Stimulated activated CD4-positive, alpha-beta T cell treated with anti-CD3 and anti-CD28 coated beads, Interleukin-4, amount 100 ng/mL, for 24 hours (primary cell): ENCODE data around the gene TMSB4X.
"Not testable (repeated sequence)": the region's sequence is repeated elsewhere in the genome, so short reads cannot be mapped to it uniquely, and the experiment has no call there.

Source experiments
- DNase-seq: peaks from one replicate; pipeline ENCODE4 v3.0.0-alpha.2; 2020

Gene TMSB4X

GRCh38 chrX:12997906-12998687, 23.2 kb downstream of the TMSB4X start:
- DNase-seq: no peak

GRCh38 chrX:12999422-12999821, 24.5 kb downstream of the TMSB4X start:
- DNase-seq: peak; percentile 66

DNA sequence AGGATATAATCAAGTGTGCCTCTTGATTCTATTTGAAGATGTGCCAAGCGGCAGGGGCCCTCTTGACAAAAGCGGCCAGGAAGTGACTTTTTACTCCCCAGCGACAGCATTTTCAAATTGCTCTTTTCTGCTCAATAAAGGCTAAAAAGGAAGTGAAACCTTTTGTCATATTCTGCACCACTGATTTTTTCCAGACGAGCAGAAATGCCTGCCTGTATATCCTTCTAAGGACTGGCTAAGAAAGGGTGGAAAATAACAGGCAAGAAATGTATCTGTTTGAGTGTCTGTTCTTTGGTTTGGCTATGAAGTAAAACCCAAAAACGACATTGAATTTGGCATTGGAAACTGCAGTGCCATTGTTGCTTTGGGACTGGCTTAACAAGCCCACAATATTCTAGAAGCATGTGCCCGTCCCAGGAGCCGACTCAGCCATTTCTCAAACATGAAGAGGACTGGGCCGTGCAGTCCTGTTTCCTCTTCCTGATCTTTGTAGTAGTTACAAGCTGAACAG, 25.4 kb downstream of the TMSB4X start:
- DNase-seq: no peak

DNA sequence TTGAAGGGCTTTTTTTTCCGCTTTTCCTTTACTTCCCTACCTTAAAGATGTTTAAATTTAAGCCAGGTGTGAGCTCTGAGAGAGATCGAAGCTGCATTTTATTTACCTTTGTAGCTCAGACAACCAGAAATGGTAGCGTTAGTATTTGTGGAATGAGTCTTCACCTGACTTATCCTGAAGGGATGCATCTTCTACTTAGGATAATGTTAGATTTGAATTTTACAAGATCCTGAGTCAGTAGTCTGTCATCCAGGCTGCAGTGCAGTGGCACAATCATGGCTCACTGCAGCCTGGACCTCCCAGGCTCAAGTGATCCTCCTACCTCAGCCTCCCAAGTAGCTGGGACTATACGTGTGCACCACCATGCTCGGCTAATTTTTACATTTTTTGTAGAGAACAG, 26.2 kb downstream of the TMSB4X start:
- DNase-seq: no peak

GRCh38 chrX:13001961-13002671, 27.2 kb downstream of the TMSB4X start:
- DNase-seq: peak; percentile 39

DNA sequence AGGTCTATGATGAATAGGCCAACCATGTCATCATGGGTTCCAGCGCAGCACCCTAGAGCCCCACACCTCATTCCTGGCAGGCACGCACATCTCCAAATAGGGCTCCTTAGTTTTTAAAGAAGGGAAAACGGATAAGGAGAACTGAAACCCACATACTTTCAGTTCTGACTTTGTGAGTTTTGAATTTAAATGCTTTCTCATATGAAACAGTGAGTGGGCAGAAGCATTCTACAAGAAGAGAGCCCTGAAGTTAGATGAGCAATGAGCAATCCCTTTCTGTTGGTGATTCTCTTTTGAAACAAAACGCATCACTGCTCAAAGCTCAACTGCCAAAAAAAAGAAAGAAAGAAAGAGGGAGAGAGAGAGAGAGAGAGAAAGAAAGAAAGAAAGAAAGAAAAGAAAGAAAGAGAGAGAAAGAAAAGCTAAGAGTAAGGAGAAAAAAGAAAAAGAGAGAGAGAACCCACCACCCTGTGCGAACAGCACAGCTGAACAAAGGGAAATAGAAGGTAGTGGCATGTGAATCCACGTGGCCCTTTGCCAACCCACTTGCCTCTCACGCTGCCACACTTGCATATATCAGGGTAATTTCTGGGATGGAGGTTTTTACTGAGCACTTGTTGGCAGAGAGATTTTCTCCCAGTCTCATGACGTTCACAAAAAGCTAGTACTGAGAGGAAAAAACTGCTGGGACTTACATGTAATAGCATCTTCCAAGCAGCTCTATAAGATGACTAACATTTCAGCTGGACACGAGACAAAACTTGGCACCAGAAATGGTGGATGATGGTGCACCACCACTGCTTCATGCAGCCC, 31.0 kb downstream of the TMSB4X start:
- peak; percentile 22 for DNase-seq

- no peak for DNase-seq
These were observed 32.7 kb downstream of the TMSB4X start for GRCh38 chrX:13007519-13008188.

GRCh38 chrX:13008189-13008533, 33.3 kb downstream of the TMSB4X start:
- no peak for DNase-seq

DNA sequence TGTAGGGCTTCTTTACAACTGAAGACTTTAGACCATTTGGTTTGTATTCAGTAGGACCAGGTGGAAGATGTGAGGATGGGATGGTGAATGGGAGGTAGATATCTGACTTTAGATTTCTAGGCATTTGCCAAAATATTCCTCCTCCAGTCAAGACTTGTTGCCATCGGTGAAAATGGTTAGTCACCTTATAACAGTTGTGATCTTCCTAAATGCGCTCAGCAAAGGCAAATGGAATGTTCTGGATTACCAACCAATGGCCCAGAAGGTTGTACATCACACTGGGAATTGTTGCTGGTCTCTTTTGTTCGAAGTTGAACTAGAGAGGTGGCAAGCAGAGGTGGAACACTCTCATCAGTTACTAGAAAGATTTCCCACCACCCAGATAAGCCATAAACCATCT, 33.9 kb downstream of the TMSB4X start:
- DNase-seq: no peak

- DNase-seq: no peak
These were observed 34.4 kb downstream of the TMSB4X start for GRCh38 chrX:13009273-13009672.

DNA sequence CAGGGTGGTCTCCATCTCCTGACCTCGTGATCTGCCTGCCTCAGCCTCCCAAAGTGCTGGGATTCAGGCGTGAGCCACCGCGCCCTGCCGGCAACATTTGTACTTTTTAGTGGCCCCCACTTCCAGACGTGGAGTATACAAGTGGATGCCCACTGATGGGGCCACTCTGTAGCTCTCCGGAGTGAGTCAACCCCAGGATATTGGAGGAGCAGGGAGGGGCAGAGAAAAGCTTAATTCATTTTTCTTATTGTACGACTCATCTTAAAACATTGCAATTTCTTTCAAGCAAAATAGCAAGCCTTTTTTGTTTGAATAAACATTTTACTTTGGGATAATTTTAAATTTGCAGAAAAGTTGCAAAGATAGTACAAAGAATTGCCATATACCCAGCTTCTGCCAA, 34.9 kb downstream of the TMSB4X start:
- DNase-seq: no peak

- no peak for DNase-seq
These were observed 35.6 kb downstream of the TMSB4X start for GRCh38 chrX:13010546-13010945.

DNA sequence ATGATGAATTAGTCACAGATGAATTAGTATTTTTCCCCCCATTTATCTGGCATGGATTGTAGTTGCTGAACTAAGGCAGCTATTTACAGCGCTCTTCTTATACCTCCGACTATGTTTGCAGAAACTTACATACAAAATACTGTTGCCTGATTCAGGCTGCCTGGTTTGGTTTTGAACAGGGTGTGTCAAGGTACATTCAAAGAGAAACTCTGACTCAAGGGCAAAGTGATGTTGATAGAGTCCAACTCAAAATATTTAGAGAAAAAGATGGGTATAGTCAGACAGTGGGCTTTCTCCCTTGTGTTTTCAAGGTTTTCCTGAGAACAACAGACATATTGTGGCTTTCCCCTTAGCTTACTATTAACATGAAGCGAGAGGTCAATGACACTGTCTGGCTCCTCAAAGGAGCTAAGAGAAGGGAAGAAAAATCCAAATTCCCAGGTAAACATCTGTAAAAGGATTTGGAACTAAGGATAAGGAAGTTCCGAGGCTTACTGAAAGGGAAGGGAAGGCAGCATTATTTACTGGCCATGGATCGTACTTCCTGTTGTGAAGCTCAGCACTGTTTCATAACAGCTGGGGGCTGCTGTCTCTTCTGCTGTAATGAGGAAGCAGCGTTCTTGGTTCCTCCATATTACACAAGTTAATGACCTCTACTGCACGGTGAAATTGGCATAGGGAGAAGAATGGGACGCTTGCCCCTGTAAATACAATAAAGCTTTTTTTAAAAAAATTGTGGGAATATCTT, 38.6 kb downstream of the TMSB4X start:
- DNase-seq: peak; percentile 34

DNA sequence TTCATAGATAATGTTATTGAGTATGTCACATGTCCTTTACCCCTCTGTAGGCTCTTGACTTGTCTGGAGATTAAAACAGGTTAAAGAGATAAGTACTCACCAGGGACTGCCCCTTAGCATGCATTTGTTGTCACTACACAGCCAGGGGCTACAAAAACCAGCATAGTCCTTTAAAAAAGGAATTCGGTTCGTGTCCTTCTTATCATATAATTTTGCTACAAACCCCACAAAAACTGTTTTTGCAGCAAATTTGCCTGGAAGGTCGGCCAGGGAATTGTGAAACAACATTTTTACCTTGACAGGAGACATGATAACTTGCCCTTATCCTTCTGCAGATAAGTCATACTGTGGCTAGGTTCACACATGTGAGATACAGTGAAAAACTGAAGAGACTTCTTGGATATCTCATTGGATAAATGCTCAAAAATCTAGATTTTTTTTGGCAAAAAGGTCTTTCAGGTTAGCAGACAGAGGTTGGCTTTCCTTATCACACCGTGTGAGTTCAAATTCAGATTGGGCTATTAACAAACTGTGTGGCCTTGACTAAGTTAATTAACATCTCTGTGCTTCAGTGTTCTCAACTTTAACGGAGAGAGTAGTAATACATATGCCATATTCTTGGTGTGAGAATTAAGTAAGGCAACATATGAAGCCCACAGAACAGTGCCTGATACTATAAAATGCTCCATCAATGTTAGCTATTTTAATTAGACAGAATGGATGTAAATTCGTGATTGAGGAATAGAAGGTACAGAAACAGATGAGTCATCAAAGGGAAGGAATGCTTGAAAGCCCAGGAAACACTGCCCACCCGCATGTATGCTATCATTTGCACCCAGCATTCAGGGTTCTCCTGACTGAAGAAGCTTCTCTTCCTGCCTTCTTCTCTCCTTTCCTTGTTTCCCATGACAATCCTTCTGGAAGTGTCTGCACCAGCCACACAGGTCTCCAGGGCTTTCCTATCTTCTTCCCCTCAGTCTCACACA, 39.5 kb downstream of the TMSB4X start:
- no peak for DNase-seq

GRCh38 chrX:13015536-13016236, 40.8 kb downstream of the TMSB4X start:
- no peak for DNase-seq

GRCh38 chrX:13016731-13017130, 41.8 kb downstream of the TMSB4X start:
- DNase-seq: not testable (repeated sequence)

- DNase-seq: no peak
These were observed 48.0 kb downstream of the TMSB4X start for GRCh38 chrX:13022926-13023325.

- DNase-seq: no peak
These were observed 48.7 kb downstream of the TMSB4X start for GRCh38 chrX:13023567-13023966.

DNA sequence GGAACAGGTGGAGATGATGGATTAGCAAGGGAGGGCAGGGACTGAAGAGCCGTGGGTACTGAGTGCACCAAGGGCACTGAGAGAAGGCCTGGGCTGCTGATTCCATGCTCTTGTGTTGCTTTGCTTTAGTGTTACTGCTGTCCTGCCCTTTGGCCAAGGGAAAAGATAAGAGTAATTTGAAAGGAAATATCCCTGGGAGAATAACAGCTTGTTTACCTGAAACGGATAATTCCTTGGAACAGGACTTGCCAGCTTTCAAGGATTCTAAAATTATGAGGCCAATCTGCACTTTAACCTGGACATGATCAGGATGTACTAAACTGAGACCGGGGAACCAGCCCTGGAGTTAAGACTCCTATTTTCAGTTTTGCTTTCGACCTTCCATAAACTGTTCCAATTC, 49.1 kb downstream of the TMSB4X start:
- no peak for DNase-seq

DNA sequence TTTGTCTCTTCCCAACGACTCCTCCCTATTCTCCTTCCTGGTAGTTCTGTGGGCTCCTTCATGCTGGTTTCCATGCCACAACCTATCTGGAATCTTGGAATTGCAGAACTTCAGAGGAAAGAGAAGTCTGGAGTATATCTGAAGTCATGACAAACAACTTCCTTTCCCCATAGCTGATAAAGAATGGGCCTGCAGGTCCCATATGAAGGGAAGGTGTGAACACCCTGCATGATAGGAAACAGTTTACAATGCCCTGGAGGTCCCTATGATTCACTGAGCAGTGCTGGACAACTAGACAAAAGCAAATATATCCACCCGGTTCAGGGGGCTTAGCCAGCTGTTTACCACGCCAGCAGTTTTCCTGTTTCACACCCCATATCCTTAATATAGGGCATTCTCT, 50.1 kb downstream of the TMSB4X start:
- no peak for DNase-seq
